ENCODE data around the gene IL12RB2.
"Not testable (repeated sequence)": the region's sequence is repeated elsewhere in the genome, so short reads cannot be mapped to it uniquely, and the experiment has no call there.

The IL12RB2 gene

GRCh38 chr1:67400029-67400786, 92.5 kb downstream of the IL12RB2 start:
- not testable (repeated sequence) for DNase-seq

- DNase-seq = no peak
Measured at GRCh38 chr1:67401443-67401842, 93.8 kb downstream of the IL12RB2 start.

GRCh38 chr1:67404212-67404620, 96.5 kb downstream of the IL12RB2 start:
- no peak for DNase-seq

- no peak for DNase-seq
Measured at GRCh38 chr1:67405473-67406245, 98.0 kb downstream of the IL12RB2 start.

DNA sequence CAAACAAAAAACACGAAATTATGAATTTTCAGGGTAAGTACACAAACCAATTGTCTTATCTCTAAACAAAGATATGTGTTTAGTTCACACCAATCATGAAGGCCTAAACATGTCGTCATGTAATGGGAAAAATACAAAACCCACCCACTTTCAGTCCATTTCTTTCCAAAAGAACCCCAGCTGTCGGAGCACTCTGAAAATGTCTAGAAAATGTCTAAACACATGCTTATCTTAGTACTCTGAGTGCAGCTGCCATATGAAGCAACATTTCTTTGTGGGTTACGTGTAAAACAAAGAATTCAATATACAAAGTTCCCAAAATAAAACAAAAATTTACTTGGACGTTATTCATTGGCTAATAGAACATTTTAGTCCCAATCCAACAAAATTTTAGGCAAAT, 99.8 kb downstream of the IL12RB2 start:
- no peak for DNase-seq

DNA sequence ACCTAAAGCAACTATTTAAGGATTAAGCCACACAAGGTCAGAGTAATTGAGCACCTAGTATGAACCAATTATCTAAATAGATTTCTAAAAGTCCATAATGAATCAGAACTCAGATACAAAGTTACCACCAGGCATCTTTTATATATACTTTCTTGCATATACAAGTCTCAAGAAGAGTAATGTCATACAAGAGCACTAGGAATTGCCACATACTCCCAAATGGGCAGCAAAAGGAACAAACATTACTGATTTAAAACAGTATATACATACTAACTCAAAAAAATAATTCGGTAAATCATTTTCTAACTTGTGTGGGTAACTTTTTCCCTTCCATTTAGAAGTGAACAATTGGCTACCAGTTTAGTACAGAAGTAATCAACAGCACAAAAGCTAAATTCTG, 100.5 kb downstream of the IL12RB2 start:
- no peak for DNase-seq

GRCh38 chr1:67413101-67413500, 105.4 kb downstream of the IL12RB2 start:
- not testable (repeated sequence) for DNase-seq

- DNase-seq = no peak
Measured at GRCh38 chr1:67414574-67414973, 106.9 kb downstream of the IL12RB2 start.

DNA sequence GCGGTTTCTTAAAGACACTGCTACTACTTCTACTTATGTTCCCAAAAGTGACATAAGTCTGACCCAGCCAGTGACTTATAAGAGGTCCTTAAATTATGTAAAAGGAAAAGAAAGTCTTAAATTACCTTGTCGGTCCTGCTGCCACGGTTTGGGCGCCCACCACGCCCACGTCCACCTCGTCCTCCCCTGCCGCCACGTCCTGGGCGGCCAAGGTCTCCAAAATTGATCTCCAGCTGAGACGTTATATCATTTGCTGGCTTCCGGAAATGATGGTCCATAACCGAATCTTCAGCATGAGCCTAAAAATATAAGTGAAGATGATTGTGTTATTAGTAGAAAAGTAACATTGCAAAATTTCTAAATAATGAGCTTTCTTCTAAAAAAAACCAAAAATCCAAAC, 107.4 kb downstream of the IL12RB2 start:
- DNase-seq = no peak

DNA sequence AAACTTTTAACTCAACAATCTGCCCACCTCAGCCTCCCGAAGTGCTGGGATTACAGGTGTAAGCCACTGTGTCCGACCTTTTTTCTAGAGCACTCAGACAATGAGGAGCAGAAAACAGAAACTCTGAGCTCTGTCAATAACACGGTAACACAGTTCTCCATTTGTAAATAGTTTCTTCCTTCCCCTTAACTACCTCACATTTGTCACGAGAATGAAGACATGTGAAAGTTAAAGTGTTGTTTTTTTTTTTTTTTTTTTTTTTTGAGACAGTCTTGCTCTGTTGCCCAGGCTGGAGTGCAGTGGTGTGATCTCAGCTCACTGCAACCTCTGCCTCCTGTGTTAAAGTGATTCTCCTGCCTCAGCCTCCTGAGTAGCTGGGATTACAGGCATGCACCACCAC, 110.1 kb downstream of the IL12RB2 start:
- not testable (repeated sequence) for DNase-seq

DNA sequence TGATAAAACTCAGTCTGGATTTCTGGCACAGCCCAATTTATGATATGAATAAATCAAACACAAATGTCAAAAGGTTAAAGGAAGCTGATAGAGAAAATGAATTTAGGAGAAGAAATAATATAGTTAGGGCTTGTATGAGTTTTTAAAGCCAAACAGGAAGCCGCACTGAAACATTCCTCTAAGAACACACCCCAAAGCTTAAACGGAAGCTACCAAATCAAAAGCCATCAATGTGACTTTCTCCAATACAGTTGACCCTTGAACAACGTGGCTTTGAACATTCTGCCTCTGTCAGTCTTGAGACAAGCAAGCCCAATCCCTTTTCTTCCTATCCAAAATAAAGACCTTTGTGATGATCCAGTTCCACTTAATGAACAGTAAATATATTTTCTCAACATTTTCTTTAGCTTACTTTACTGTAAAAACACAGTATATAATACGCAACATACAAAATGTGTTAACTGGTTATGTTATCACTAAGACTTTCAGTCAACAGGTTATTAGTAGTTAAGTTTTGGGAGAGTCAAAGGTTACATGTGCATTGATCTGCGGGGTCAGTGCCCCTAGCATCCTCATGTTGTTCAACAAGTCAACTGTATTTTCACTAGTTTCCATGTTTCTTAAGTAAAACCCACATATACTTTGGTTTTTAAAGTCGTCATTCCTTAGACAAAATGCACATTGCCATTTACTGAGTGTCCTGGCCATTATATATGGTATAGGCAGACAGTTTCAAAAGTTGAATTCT, 111.3 kb downstream of the IL12RB2 start:
- DNase-seq = no peak

GRCh38 chr1:67420835-67421492, 113.3 kb downstream of the IL12RB2 start:
- DNase-seq = no peak

DNA sequence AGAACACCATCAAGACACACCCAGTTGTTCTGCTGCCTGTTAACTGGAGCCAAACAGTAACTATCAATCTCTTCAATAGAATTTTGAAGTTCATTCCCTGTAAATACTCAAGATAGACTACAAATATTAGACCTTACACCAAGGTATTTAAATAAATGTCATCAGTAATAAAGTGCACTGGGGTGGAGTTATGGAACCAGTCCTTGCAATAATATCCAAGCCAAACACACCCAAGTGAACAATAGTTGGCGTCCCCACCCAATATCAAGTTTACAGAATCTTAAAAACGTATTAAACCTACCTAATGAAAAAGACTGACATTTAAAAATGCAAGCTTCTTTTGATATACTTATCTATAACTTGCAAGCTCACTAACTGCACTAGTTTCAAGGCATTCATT, 119.8 kb downstream of the IL12RB2 start:
- no peak for DNase-seq

GRCh38 chr1:67427947-67428346, 120.3 kb downstream of the IL12RB2 start:
- no peak for DNase-seq

- no peak for DNase-seq
Measured at GRCh38 chr1:67429011-67429527, 121.4 kb downstream of the IL12RB2 start.

DNA sequence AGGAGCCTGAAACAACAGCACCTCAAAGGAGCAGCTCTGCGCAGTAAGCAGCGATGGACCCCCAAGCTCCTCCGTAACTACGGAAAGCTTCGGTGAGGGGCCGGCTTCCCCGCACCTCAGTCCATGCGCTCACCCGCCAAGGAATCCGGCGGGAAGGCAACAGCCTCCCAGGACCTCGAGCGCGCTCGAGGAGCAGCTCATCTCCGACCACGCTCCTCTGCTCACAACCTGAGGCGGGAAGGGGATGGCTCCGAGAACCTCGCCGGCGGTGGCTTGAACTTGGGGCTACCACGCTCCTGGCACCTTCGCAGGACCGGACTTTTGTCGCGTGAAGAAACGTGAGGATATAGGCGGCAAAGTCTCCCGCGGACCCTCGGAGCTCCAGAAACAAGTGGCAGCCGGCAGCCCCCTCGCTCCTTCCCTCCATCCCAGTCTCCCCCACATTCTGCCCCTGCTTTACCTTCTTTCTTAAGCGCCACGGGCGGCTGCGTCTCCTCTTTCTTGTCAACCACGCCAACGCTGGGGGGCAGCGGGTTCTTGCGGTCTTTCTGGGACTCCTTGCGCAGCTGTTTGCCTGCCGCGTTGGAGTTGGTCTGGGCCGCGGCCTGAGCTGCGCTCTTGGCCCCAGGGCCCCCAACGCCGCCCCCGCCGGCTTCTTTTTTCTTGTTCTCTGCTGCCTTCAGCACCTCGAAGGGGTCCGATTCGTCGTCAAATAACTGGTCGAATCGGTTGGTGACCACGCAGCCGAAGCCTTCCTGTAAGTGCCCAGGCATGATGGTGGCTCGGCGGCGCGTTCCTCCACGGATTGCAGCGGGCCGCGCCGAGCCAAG, 122.1 kb downstream of the IL12RB2 start:
- DNase-seq = peak; percentile 14

DNA sequence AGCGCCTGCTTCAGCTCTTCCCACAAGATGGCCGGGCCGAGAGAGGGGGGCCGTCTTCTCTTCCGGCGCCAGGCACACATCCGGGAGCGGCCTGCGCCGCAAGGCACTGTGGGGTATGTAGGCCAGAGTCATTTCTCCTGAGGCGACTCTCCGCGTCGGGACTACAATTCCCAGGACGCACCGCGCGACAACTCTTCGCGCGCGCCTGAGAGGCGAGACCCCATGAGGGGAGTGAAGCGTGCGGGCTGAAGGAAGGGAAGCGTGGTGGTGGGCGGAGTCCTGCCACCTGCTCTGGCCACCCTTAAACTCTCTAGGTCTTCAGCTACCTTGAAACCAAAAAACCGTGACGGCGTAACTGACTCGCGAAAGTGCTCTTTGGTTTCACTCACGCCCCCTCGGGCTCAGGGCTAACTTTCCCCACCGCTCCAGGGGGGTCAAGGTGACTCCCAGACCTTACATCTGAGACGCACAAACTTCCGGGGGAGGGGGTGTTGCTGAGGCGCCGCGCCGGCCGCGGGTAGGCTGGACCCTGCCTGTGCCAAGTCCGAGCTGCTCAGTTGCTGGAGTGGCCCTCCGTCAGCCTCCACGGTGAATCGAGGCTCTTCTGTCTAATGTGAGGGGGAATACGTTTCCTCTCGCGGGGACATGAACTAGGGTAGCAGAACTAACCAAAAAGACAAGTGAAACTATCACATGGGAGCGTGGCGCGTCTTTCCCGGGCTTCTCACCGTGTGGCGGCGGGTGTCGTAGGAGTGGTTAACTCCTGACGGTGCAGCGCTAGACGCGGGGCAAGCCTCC, 122.9 kb downstream of the IL12RB2 start, which contains the start of gene SERBP1:
Gene SERBP1 (minus strand): TSS at position 45 of the 798 bp plus-strand sequence. CDS start 102 bp downstream, outside the sequence.
- DNase-seq = peak; percentile 99

- no peak for DNase-seq
Measured at GRCh38 chr1:67431156-67431765, 123.6 kb downstream of the IL12RB2 start.

DNA sequence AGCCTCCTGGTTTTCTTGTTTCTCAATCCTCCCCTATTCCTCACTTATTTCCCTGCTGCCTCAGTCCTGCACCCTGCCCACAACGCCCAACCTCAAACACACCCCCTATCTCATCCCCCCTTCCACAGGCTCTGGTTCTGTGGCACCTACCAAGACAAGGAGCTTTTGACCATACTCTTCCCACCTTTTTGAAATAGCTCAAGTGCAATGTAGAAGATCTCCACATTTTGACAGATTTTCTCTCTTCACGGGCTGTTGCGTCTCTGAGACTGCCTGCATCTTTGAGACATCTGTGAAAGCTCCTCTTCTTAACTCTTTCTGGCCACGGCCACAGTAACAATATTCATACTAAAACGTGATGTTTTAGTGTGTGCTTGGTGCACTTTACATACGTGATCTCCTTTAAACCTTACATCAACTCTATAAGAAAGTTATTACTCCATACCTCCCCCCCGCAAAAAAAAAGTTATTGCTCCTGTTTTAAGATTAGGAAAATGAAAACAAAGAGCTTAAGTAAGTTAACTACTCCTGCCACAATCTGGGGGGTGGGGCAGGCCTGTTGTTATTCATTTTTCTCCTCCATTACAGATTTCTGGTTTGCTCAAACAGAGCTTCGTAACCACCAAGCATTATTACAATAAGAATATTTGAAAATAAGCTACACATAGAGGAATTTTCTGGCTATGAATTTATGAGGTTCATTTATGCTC, 124.4 kb downstream of the IL12RB2 start:
- no peak for DNase-seq

- DNase-seq = no peak
Measured at GRCh38 chr1:67432745-67433144, 125.1 kb downstream of the IL12RB2 start.

Data from NCI-H345 (cell line).